IPS-18c (cell line): ENCODE measurements around the gene ITGBL1.
"Not testable (repeated sequence)": the region's sequence is repeated elsewhere in the genome, so short reads cannot be mapped to it uniquely, and the experiment has no call there.

Source experiments
- H3K4me3 ChIP-seq: 2 replicates; pipeline ENCODE4 v1.7.0; 2013; ENCODE audit warnings: low read depth, mild to moderate bottlenecking, low read length, moderate library complexity; ENCODE audit not compliant: insufficient read depth
- H3K9me3 ChIP-seq: one replicate; pipeline ENCODE4 v1.6.1; 2013; ENCODE audit warnings: mild to moderate bottlenecking, low read length, moderate library complexity; ENCODE audit not compliant: control insufficient read depth, insufficient read depth

Gene ITGBL1

DNA sequence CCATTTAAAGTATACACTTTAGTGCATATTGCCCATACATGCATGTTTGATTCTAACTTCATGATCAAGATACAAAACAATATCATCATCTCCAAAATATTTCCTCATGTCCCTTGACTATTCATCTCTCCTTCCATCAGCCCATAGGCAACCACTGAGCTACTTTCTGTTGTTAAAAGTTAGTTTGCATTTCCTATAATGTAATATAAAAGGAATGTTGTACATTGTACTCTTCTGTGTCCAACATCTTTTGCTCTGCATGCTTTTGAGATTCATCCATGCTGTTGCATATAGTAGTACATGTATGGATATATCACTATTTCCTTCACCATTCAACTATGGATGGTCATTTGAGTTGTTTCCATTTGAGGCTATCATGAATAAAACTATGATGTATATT, 74.7 kb downstream of the ITGBL1 start:
- Histone ChIP-seq H3K9me3 (no peaks in the 10 kb centered on the region), H3K4me3 (no peak overlapping the region)

DNA sequence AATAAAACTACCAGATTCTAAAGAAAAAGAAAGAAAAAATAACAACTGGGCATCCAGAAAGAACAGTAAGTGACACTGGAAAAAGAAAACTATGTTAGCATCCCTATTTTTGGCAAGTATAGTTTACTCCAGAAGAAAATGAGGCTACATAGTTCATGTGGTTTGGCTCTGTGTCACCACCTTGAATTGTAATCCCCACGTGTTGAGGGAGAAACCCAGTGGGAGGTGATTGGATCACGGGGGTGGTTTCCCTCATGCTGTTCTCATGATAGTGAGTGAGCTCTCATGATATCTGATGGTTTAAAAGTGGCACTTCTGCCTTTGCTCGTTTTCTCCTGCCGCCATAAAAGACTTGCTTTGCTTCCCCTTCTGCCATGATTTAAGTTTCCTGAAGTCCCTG, 76.9 kb downstream of the ITGBL1 start:
- Histone ChIP-seq H3K9me3 (no peaks in the 10 kb centered on the region), H3K4me3 (no peak overlapping the region)

DNA sequence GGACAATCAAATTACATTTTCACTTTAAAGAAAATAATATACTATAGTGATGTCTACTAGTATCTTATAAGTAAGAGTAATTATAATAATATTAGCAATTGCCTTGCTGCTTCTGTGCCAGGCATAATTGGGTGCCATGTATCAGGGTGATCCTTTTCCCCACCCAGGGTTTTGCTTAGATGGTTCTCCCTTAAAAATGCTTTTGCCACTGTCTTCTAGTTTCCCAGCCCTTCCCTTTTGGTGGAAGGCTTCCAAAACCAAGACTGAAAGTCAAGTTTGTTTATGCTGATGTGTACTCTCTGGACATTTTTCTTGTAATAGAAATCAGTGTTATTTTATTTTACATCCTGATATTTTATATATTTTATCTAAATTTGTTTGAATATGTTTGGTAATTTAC, 77.8 kb downstream of the ITGBL1 start:
- no peak overlapping the region for H3K4me3 ChIP-seq
- H3K9me3 ChIP-seq = no peaks in the 10 kb centered on the region

DNA sequence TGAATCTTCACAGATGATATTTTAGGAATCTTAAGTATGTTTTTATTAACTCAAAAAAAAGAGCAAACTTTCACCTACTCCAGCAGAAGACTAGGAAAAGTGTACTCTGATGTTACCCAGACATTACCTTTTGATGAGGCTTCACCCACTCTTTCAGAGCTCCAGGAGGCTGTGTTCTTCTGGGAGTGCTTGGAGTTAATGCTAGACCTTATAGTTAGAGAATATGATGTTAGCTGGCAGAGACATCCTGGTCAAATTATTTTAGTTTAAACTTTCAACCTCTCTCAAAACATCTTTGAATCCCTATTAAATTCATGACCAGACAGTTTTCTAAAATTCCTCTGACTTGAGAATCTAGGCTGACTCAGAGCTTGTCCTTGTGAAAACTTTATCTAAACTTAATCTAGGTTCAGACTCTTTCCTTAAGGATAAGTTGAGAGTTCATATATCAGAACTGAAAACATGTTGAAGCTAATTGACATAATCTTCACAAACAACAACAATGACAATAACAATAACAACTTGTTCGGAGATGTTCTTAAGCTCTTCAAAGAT, 82.8 kb downstream of the ITGBL1 start:
- no peak overlapping the region for H3K4me3 ChIP-seq
- no peaks in the 10 kb centered on the region for H3K9me3 ChIP-seq

DNA sequence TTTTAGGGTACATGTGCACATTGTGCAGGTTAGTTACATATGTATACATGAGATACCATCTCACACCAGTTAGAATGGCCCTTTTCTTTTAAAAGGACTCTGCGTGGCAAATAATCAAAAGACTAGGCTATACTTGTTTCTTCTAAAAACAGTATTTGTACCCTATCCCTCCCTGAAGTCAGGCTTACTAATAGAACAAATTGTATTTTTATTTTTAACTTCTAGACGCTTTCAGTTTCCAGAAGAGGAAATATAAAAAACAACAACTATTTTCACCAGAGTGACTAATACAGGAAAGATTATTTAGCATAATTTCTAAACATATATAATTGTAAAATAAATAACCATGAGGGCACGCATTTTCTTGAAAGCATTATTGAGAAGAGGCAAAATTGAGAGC, 83.6 kb downstream of the ITGBL1 start:
- Histone ChIP-seq H3K4me3 (no peak overlapping the region), H3K9me3 (no peaks in the 10 kb centered on the region)

DNA sequence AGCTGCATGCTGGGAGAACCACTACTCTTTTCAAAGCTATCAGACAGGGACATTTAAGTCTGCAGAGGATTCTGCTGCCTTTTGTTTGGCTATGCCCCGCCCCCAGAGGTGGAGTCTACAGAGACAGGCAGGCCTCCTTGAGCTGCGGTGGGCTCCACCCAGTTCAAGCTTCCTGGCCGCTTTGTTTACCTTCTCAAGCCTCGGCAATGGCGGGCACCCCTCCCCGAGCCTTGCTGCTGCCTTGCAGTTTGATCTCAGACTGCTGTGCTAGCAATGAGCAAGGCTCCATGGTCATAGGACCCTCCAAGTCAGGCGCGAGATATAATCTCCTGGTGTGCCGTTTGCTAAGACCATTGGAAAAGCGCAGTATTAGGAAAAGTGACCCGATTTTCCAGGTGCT, 92.1 kb downstream of the ITGBL1 start:
- H3K9me3 ChIP-seq, H3K4me3 ChIP-seq: not testable (repeated sequence)

DNA sequence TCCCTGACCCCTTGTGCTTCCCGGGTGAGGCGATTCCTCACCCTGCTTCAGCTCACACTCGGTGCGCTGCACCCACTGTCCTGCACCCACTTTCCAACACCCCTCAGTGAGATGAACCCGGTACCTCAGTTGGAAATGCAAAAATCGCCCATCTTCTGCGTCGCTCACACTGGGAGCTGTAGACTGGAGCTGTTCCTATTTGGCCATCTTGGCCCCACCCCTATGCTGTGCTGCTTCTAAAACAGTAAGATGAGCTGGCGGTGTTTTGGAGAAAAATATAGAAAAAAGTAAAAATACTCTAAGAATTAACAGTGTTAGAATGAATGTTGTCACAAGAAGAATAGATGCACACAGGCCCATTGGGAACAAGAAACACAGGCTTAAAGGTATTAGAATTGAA, 92.5 kb downstream of the ITGBL1 start:
- Histone ChIP-seq H3K4me3 (no peak overlapping the region), H3K9me3 (peaks cover 2% of the 10 kb centered on the region)

DNA sequence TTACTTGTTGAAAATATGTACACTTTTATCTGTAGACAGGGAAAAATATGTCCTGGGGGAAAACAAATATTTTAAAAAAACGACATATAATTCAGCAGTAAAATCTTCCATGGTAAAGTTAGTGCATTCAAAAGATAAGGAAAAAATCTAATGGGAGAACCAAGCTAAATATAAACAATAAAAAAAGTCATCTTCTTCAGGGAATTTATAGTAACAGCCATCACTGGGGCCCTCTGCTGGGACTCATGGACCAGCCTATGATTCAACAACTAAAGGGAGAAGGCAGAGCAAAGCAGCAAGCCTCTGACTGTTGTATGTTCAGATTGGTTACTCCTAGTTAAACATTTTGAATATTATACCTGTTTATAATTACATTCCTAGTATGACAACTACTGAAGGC, 93.0 kb downstream of the ITGBL1 start:
- no peak overlapping the region for H3K4me3 ChIP-seq
- peaks cover 2% of the 10 kb centered on the region for H3K9me3 ChIP-seq

DNA sequence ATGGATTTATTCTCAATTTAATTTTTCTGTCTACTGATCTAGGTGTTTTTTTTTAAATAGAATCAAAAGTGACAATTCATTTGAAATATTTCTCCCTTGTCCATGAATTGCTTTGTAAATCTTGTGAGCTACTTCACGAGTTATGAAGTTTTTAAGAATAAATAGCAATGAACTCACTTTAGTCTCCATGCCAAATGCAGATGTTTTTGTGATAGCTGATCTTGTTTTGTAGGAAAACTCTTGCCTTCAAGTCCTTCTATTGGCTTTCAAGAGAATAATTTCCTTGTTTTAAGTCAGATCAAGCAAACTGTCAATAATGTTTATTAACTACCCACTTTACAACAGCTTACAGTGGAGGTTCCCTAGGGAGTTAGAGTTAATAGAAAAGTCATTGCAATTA, 99.8 kb downstream of the ITGBL1 start:
- Histone ChIP-seq H3K9me3 (no peaks in the 10 kb centered on the region), H3K4me3 (no peak overlapping the region)

DNA sequence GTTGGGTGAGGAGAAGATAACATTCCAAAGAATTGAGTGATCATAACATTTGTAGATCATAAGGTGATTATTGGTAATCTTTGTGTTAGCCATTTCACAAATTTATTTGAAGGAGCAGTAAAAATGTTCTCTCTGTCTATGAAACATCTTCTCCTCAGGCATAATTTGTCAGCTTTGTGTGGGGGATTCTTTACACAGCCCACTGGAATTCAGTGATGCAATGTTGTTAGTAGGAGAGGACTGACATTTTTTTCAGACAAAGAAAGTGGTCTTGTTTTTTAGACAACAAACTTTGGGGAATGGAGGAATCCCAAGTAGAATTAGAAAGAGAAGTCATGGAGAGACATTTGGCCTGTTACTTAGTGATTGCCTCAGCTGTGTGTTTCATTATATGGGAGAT, 100.3 kb downstream of the ITGBL1 start:
- Histone ChIP-seq H3K4me3 (no peak overlapping the region), H3K9me3 (no peaks in the 10 kb centered on the region)

DNA sequence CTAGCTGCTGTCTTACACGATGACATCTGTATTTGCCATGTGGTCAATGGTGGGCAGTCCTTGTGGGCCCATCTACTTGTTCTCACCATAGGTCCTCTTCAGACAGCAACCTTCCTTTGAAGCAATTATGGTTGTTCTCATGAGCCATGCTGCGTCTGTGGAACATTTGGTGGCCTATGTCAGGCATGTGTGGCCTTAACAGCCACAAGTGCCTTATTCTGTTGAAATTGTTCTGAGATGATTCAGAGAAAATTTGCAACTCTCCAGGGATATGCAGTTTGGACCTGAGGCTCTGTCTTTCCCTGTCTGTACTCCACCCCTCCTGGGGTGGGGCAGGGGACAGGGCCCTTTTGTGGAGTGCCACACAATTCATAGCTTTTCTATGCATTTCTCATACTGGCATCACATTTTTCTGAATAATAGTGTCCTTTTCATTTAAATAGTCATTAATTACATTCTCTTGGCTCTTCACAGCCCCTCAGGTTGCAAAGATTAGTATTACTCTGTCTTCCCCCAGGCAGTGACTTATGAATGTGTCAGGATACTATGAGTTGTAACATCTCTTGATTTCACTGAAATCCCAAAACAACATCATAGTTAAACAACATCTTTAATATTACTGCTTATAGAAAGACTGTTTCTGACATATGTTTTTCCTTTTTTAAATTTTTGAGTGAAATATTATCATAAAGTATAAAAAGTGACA, 102.1 kb downstream of the ITGBL1 start:
- Histone ChIP-seq H3K9me3 (no peaks in the 10 kb centered on the region), H3K4me3 (no peak overlapping the region)

DNA sequence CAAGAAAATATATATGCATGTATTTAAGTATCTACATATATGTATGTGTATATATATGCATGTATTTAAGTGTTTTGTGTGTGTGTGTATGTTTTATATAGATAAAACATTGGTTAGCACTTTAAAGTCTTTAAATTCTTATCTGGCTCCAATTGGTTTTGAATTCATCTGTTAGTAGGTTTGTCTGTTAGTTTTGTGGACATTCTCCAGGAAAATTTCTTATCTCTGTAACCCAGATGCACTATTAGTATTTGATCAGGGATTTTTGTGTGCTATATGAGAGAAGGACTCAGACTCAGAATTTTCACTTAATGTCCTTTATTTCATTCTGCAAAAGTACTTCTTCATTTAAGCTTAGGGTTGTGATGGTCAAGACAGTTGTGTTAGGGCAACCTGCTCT, 103.1 kb downstream of the ITGBL1 start:
- Histone ChIP-seq H3K9me3 (no peaks in the 10 kb centered on the region), H3K4me3 (no peak overlapping the region)

DNA sequence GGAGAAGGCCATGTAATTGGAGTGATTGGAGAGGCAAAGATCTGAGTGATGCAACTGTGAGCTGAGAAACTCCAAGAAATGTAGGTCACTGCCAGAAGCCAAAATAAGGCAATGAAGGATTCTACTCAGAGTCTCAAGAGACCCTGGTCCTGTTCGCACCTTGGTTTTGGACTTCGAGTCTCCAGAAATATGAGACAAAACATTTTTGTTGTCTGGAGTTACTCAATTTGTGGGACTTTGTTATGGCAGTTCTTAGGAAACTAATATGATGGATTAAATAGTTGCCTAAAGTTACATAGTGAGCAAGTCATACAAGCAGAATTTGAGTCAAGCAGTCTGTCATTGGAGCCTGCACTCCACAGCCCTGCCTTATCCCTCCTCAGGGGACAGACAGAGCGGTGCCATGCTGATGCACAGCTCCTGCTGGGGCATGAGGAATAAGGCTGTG, 104.2 kb downstream of the ITGBL1 start:
- no peak overlapping the region for H3K4me3 ChIP-seq
- no peaks in the 10 kb centered on the region for H3K9me3 ChIP-seq

DNA sequence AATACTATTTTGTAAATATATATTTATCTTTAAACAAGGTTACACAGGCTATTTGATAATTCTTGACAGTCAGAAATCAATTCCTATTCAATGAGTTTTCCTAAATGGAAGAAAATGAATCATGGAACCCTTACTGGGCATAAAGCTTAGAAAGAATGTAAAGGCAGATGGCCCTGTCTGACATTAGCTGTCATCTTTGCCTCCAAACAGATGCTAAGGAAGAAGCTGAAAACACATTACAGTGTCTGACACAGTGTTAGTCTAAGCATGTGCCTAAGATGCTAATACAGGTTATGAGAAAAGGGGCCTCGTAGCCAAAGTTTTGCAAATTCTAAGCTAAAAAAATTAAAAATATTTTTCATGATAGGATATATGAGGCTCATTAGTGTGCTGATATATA, 112.8 kb downstream of the ITGBL1 start:
- no peak overlapping the region for H3K4me3 ChIP-seq
- no peaks in the 10 kb centered on the region for H3K9me3 ChIP-seq

DNA sequence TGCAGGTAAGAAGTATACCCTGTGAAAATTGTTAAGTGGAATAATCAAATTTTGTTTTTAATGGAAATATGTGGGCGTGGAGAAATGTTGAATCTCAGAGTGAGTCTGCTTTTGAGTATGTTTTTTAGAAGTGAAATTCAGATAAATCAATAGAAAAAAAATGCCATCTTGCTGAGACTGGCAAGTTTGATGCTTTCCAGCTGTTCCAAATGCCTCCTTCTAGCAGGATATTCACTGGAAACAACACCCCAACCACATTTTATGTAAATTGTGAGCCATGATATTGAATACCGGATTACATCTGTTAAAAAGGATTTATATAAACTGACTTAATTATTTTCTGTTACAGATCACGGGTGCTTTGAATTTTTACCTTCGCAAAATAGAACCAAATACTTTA, 115.4 kb downstream of the ITGBL1 start:
- H3K9me3 ChIP-seq = no peaks in the 10 kb centered on the region
- H3K4me3 ChIP-seq = no peak overlapping the region

DNA sequence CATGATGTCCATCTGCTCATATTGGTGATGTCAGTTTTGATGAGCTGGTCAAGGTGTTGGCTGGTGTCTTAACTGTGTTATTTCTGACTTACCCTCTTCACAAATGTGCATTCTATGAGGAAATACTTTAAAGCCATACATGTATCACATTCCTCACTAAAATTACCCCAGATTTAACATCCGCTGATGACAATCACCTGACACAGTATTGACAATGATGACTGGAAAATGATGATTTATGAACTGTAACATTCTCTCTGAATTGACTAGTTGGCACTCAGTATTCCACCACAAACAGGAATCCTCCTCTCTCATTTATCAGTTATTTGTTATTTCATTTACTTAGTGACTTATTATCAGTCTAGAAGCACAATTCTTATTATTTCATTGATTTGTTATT, 117.3 kb downstream of the ITGBL1 start:
- H3K4me3 ChIP-seq = no peak overlapping the region
- no peaks in the 10 kb centered on the region for H3K9me3 ChIP-seq

DNA sequence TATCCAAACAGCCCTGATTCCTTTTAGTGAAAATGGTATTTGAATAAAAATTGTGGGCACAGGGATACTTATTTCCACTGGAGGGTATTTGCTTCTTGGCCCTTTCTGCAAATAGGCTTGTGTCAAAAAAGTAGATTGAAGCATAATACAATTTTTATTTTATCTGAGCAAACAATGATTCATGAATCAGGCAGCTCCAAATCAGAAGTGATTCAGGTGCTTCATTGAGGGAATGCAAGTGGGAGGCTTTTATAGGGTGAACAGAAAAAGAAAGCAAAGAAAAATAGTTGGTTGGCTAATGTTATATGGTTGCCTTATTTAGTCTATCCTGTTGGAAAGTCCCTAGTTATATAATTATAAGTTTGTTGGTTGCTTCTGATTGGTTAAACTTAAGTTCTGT, 117.9 kb downstream of the ITGBL1 start:
- Histone ChIP-seq H3K4me3 (no peak overlapping the region), H3K9me3 (no peaks in the 10 kb centered on the region)

DNA sequence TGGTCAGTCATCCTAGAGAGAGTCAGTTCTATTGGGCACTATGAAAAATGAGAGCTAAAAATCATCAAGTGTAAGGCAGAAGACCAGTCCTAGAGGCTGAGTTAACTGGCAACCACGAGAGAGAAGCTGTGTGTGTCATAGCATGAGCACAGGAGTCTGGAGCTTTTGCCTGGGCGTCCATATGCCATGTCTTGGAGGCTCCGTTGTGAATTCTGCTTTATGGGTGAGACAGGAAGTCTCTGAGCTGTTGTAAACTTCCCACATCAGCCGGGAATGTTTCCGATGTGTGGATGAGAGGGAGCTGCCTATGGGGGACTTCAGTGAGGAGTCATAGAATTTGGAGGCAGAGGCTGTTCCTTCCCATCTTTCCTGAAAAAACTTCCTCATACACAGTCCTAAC, 120.0 kb downstream of the ITGBL1 start:
- Histone ChIP-seq H3K4me3 (no peak overlapping the region), H3K9me3 (no peaks in the 10 kb centered on the region)

DNA sequence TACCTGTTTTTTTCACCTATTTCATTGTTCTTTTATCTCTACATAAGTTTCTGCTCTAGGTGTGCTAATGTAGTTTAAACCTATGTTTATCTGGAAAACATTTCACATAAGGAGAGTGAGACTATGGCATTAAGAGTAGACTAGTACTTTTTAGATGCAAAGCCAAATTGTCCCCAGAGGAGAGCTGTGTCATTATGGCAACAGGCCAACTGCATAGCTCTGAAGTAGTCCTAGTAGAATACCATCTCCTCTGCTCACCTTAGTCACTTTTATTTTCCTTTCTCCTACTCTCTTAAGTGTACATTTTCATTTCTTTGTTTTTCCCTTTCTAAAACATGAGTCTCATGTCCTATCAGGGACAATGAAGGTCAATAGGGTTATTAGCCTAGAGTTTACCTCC, 123.1 kb downstream of the ITGBL1 start:
- no peaks in the 10 kb centered on the region for H3K9me3 ChIP-seq
- H3K4me3 ChIP-seq = no peak overlapping the region
